HepG2 (cell line): ENCODE data around the gene MSS51. TPM values are rescaled to one million over a fixed set of nuclear protein-coding genes. Genes with fewer than 3 reads are reported as not detected.

ENCODE experiments used
- ELF1 ChIP-seq: sonication (generic); formaldehyde crosslinking; IDR thresholded peaks from 2 replicates; pipeline ENCODE4 v1.4.0; 2020; ENCODE audit warnings: missing genetic modification reagents
- IKZF1 ChIP-seq: fragments of 450-650 bp; IDR thresholded peaks from 2 replicates; pipeline ENCODE4 v1.7.1; 2016
- IRF1 ChIP-seq: sonication (generic); formaldehyde crosslinking; IDR thresholded peaks from 2 replicates; pipeline ENCODE4 v1.4.0; 2020; ENCODE audit warnings: low read depth, mild to moderate bottlenecking, missing genetic modification reagents
- MAZ ChIP-seq, 2 experiments: sonication (generic) in 1 of 2; formaldehyde crosslinking in 1 of 2; IDR thresholded peaks; 2 replicates each; pipeline versions ENCODE4 v1.5.0 to v1.6.1; 2012 to 2020; ENCODE audit warnings: low read depth in 2 of 2, mild to moderate bottlenecking in 2 of 2, borderline replicate concordance in 1 of 2, improper control_type of control experiment in 1 of 2, low read length in 1 of 2, missing genetic modification reagents in 1 of 2, moderate library complexity in 1 of 2
- MIER3 ChIP-seq: IDR thresholded peaks from 2 replicates; pipeline ENCODE4 v1.6.1; 2016; ENCODE audit warnings: missing compliant biosample characterization, borderline replicate concordance
- NFIC ChIP-seq: IDR thresholded peaks from 2 replicates; pipeline ENCODE4 v1.6.1; 2012; ENCODE audit warnings: mild to moderate bottlenecking, low read length, inconsistent platforms
- NR2F1 ChIP-seq, 2 experiments: fragments of 450-650 bp in 1 of 2; formaldehyde crosslinking in 1 of 2; IDR thresholded peaks; 2 replicates each; pipeline versions ENCODE4 v1.5.0 to v1.6.1; 2016 to 2020; ENCODE audit warnings: mild to moderate bottlenecking in 1 of 2, missing compliant biosample characterization in 1 of 2, missing genetic modification reagents in 1 of 2, moderate library complexity in 1 of 2
- RFX1 ChIP-seq: fragments of 450-650 bp; IDR thresholded peaks from 2 replicates; pipeline ENCODE4 v1.6.1; 2017
- TCF7 ChIP-seq: sonication (generic); IDR thresholded peaks from 2 replicates; pipeline ENCODE4 v1.6.1; 2016; ENCODE audit warnings: antibody characterized with exemption, low read depth
- ZNF17 ChIP-seq: sonication (generic); formaldehyde crosslinking; IDR thresholded peaks from 2 replicates; pipeline ENCODE4 v1.5.0; 2020; ENCODE audit warnings: mild to moderate bottlenecking, missing genetic modification reagents
- ZNF180 ChIP-seq: sonication (generic); formaldehyde crosslinking; IDR thresholded peaks from 2 replicates; pipeline ENCODE4 v1.4.0; 2020; ENCODE audit warnings: low read depth, missing genetic modification reagents, borderline replicate concordance
- ZNF280B ChIP-seq: sonication (generic); formaldehyde crosslinking; IDR thresholded peaks from 2 replicates; pipeline ENCODE4 v1.5.0; 2020; ENCODE audit warnings: missing genetic modification reagents, mild to moderate bottlenecking, borderline replicate concordance
- ZNF326 ChIP-seq: sonication (generic); formaldehyde crosslinking; IDR thresholded peaks from 2 replicates; pipeline ENCODE4 v1.4.0; 2020; ENCODE audit warnings: missing genetic modification reagents, borderline replicate concordance
- ZNF383 ChIP-seq: sonication (generic); formaldehyde crosslinking; IDR thresholded peaks from 2 replicates; pipeline ENCODE4 v1.4.0; 2020; ENCODE audit warnings: missing genetic modification reagents, mild to moderate bottlenecking, borderline replicate concordance
- ZNF414 ChIP-seq: sonication (generic); formaldehyde crosslinking; IDR thresholded peaks from 2 replicates; pipeline ENCODE4 v1.5.0; 2020; ENCODE audit warnings: missing genetic modification reagents
- ZNF572 ChIP-seq: sonication (generic); formaldehyde crosslinking; IDR thresholded peaks from 2 replicates; pipeline ENCODE4 v1.5.1; 2020; ENCODE audit warnings: mild to moderate bottlenecking, missing genetic modification reagents
- ZNF687 ChIP-seq: sonication (generic); formaldehyde crosslinking; IDR thresholded peaks from 2 replicates; pipeline ENCODE4 v1.5.1; 2020; ENCODE audit warnings: mild to moderate bottlenecking, missing genetic modification reagents, moderate library complexity
- ZNF709 ChIP-seq: sonication (generic); formaldehyde crosslinking; IDR thresholded peaks from 2 replicates; pipeline ENCODE4 v1.5.0; 2020; ENCODE audit warnings: mild to moderate bottlenecking, missing genetic modification reagents
- ZNF749 ChIP-seq: sonication (generic); formaldehyde crosslinking; IDR thresholded peaks from 2 replicates; pipeline ENCODE4 v1.8.0; 2022; ENCODE audit warnings: mild to moderate bottlenecking, missing genetic modification reagents, moderate library complexity, borderline replicate concordance
- polyA plus RNA-seq, 8 experiments: library from polyadenylated mRNA; depleted of rRNA in 3 of 8; stranded (reverse) in 7 of 8; unstranded in 1 of 8; fragments of >200 nt; fragmentation: Illumina TruSeq in 4 of 8; extraction: Trizol in 4 of 8; gene quantifications; 2 replicates each; pipeline versions ENCODE4 v1.2.1 to v1.2.3, GENCODE V29; 2011 to 2016; ENCODE audit warnings: low read depth in 4 of 8, missing spikeins in 1 of 8, mixed read lengths in 1 of 8; ENCODE audit not compliant: insufficient read depth in 1 of 8
- total RNA-seq, 5 experiments: library from RNA; depleted of rRNA; stranded (reverse); fragments of >200 nt; fragmentation: Illumina TruSeq; extraction: Trizol; gene quantifications; 2 replicates each; pipeline ENCODE4 v1.2.3, GENCODE V29; 2016; ENCODE audit warnings: low read depth in 1 of 5

MSS51 gene
- total and polyA plus RNA-seq, 2 of the 13 experiments (the other 11 are each of a cell fraction or from before 2014, with no cell fraction given) = 0.91 to 2.4 TPM

GRCh38 chr10:73413528-73414229, 19.7 kb downstream of the MSS51 start, which contains the start of gene ANXA7 (continued):
- 0 out of 2 replicates have a peak, but pooled peaks have one; percentile 29 for TF ChIP-seq ZNF749 (CRISPR knock-in tag)
- peak; percentile 58 for TF ChIP-seq ELF1 (CRISPR knock-in tag)
- TF ChIP-seq ZNF383 (CRISPR knock-in tag) = peak; percentile 87; the same call in 1 of the 2 replicates
- no peak for TF ChIP-seq NFIC
- no peak for TF ChIP-seq NR2F1 (CRISPR knock-in tag; IDR thresholded peaks at IDR 0.05)
- TF ChIP-seq MAZ (IDR thresholded peaks at IDR 0.05; ENCODE audit: borderline replicate concordance, low read depth, low read length) = peak; percentile 50
- TF ChIP-seq MAZ (CRISPR knock-in tag; IDR thresholded peaks at IDR 0.05; ENCODE audit: low read depth) = peak; percentile 95
- TF ChIP-seq TCF7 = no peak
- TF ChIP-seq ZNF687 (CRISPR knock-in tag) = peak; percentile 95
- no peak for TF ChIP-seq IKZF1
- no peak for TF ChIP-seq ZNF572 (CRISPR knock-in tag)
- no peak for TF ChIP-seq ZNF17
- no peak for TF ChIP-seq IRF1 (CRISPR knock-in tag)
- peak; percentile 30; the same call in 1 of the 2 replicates for TF ChIP-seq MIER3
- TF ChIP-seq ZNF709 = 0 out of 2 replicates have a peak, but pooled peaks have one; percentile 41
- TF ChIP-seq ZNF414 (CRISPR knock-in tag) = peak; percentile 84
- TF ChIP-seq ZNF180 (CRISPR knock-in tag) = no peak
- TF ChIP-seq RFX1 = no peak
- TF ChIP-seq ZNF326 (CRISPR knock-in tag) = no peak
- peak; percentile 42 for TF ChIP-seq ZNF280B (CRISPR knock-in tag)
